ENCODE data around the gene TIAM1.

Gene TIAM1

GRCh38 chr21:31343680-31344480 is at the start of gene TIAM1:
TSS of gene TIAM1 (minus strand) at chr21:31344261. CDS start at chr21:31266972, 77,289 bp downstream.
- DNase-seq = no peak

GRCh38 chr21:31387560-31388186 is 43.6 kb upstream of the TIAM1 start:
- DNase-seq = no peak

- no peak for DNase-seq
Observed at GRCh38 chr21:31386006-31386405, 41.9 kb upstream of the TIAM1 start.

- no peak for DNase-seq
Observed at GRCh38 chr21:31383770-31384169, 39.7 kb upstream of the TIAM1 start.

GRCh38 chr21:31382060-31382459 is 38.0 kb upstream of the TIAM1 start:
- DNase-seq = no peak

- DNase-seq = no peak
Observed at GRCh38 chr21:31376301-31376700, 32.2 kb upstream of the TIAM1 start.

GRCh38 chr21:31374395-31374794 is 30.3 kb upstream of the TIAM1 start:
- no peak for DNase-seq

- DNase-seq = no peak
Observed at GRCh38 chr21:31372471-31372765, 28.4 kb upstream of the TIAM1 start.

- DNase-seq = no peak
Observed at GRCh38 chr21:31371715-31372470, 27.8 kb upstream of the TIAM1 start.

- no peak for DNase-seq
Observed at GRCh38 chr21:31370893-31371544, 27.0 kb upstream of the TIAM1 start.

- DNase-seq = no peak
Observed at GRCh38 chr21:31370281-31370892, 26.3 kb upstream of the TIAM1 start.

GRCh38 chr21:31368361-31368760 is 24.3 kb upstream of the TIAM1 start:
- no peak for DNase-seq

GRCh38 chr21:31367801-31368200 is 23.7 kb upstream of the TIAM1 start:
- no peak for DNase-seq

GRCh38 chr21:31366825-31367224 is 22.8 kb upstream of the TIAM1 start:
- no peak for DNase-seq

GRCh38 chr21:31364253-31364945 is 20.3 kb upstream of the TIAM1 start:
- no peak for DNase-seq

GRCh38 chr21:31363720-31364119 is 19.7 kb upstream of the TIAM1 start:
- no peak for DNase-seq

- DNase-seq = no peak
Observed at GRCh38 chr21:31360717-31361116, 16.7 kb upstream of the TIAM1 start.

- DNase-seq = no peak
Observed at GRCh38 chr21:31358158-31358557, 14.1 kb upstream of the TIAM1 start.

GRCh38 chr21:31356440-31356839 is 12.4 kb upstream of the TIAM1 start:
- no peak for DNase-seq

GRCh38 chr21:31354604-31355443 is 10.8 kb upstream of the TIAM1 start:
- DNase-seq = no peak

- no peak for DNase-seq
Observed at GRCh38 chr21:31354122-31354521, 10.1 kb upstream of the TIAM1 start.

All from SHP77 (cell line).